ENCODE data around the gene PTPRT.

DNA sequence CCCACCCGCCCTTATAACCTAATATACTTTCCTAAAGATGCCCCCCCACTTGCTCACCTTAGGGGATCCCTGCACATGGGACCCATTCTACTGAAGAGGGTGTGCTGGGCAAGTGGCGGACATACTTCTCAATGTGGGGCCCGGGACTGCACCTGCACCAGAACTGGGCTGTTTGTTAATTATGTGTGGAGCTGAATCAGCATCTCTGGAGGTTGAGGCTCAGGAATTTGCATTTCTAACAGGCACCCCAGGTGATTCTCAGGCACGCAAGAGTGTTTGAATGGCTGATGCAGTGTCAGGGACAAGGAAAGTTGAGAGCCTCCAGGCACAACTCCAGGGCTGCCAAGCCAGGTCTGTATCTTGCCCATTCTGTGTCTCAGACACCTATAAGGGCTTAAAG is 8.9 kb upstream of the PTPRT start:
- TF ChIP-seq, protein P1, sequence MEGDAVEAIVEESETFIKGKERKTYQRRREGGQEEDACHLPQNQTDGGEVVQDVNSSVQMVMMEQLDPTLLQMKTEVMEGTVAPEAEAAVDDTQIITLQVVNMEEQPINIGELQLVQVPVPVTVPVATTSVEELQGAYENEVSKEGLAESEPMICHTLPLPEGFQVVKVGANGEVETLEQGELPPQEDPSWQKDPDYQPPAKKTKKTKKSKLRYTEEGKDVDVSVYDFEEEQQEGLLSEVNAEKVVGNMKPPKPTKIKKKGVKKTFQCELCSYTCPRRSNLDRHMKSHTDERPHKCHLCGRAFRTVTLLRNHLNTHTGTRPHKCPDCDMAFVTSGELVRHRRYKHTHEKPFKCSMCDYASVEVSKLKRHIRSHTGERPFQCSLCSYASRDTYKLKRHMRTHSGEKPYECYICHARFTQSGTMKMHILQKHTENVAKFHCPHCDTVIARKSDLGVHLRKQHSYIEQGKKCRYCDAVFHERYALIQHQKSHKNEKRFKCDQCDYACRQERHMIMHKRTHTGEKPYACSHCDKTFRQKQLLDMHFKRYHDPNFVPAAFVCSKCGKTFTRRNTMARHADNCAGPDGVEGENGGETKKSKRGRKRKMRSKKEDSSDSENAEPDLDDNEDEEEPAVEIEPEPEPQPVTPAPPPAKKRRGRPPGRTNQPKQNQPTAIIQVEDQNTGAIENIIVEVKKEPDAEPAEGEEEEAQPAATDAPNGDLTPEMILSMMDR (IDR thresholded peaks at IDR 0.05) = no peak
- no peak for TF ChIP-seq TCF12 (IDR thresholded peaks at IDR 0.05)
- TF ChIP-seq, protein P2, sequence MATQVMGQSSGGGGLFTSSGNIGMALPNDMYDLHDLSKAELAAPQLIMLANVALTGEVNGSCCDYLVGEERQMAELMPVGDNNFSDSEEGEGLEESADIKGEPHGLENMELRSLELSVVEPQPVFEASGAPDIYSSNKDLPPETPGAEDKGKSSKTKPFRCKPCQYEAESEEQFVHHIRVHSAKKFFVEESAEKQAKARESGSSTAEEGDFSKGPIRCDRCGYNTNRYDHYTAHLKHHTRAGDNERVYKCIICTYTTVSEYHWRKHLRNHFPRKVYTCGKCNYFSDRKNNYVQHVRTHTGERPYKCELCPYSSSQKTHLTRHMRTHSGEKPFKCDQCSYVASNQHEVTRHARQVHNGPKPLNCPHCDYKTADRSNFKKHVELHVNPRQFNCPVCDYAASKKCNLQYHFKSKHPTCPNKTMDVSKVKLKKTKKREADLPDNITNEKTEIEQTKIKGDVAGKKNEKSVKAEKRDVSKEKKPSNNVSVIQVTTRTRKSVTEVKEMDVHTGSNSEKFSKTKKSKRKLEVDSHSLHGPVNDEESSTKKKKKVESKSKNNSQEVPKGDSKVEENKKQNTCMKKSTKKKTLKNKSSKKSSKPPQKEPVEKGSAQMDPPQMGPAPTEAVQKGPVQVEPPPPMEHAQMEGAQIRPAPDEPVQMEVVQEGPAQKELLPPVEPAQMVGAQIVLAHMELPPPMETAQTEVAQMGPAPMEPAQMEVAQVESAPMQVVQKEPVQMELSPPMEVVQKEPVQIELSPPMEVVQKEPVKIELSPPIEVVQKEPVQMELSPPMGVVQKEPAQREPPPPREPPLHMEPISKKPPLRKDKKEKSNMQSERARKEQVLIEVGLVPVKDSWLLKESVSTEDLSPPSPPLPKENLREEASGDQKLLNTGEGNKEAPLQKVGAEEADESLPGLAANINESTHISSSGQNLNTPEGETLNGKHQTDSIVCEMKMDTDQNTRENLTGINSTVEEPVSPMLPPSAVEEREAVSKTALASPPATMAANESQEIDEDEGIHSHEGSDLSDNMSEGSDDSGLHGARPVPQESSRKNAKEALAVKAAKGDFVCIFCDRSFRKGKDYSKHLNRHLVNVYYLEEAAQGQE (IDR thresholded peaks at IDR 0.05; ENCODE audit: low read depth, low read length) = no peak
- no peak for TF ChIP-seq MXI1 (IDR thresholded peaks at IDR 0.05; ENCODE audit: low read depth, low read length)
- TF ChIP-seq, protein P3, sequence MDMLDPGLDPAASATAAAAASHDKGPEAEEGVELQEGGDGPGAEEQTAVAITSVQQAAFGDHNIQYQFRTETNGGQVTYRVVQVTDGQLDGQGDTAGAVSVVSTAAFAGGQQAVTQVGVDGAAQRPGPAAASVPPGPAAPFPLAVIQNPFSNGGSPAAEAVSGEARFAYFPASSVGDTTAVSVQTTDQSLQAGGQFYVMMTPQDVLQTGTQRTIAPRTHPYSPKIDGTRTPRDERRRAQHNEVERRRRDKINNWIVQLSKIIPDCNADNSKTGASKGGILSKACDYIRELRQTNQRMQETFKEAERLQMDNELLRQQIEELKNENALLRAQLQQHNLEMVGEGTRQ (IDR thresholded peaks at IDR 0.05; ENCODE audit: borderline replicate concordance, low read depth, low read length) = no peak

Data from SK-N-SH (cell line).